Measurements from ENCODE around the gene CD46.

- TF ChIP-seq CTCF (conservative IDR thresholded peaks at IDR 0.05 in 1 of 2, IDR thresholded peaks at IDR 0.05 in 1 of 2; ENCODE audit: extremely low read depth in 1 of 2, insufficient read depth in 1 of 2, low read depth in 1 of 2, low read length in 2 of 2) (no peak), EZH2 (IDR thresholded peaks at IDR 0.05; ENCODE audit: borderline replicate concordance, low read length) (no peak)
Measured at GRCh38 chr1:207835958-207836357, 84.1 kb downstream of the CD46 start.
